HL-60 (cell line): Measurements from ENCODE around the gene DAAM2.

Source experiments
- DNase-seq, 2 experiments: peaks; one replicate each; pipeline ENCODE4 v3.0.0-alpha.2; 2010 to 2020; ENCODE audit warnings: low read depth in 1 of 2, low spot score in 1 of 2
- H3K27ac ChIP-seq: fragments of 250-450 bp; sonication (Bioruptor Pico); replicated peaks from 2 replicates; pipeline ENCODE4 v1.5.1; 2020; ENCODE audit warnings: mild to moderate bottlenecking, moderate library complexity
- H3K27me3 ChIP-seq: fragments of 250-450 bp; sonication (Bioruptor Pico); 2 replicates; pipeline ENCODE4 v1.5.1; 2021; ENCODE audit warnings: mild to moderate bottlenecking, moderate library complexity; ENCODE audit not compliant: insufficient read depth, poor library complexity, severe bottlenecking
- H3K4me3 ChIP-seq: replicated peaks from 2 replicates; pipeline ENCODE4 v1.5.1; 2011; ENCODE audit warnings: mild to moderate bottlenecking, control low read depth, low read length; ENCODE audit not compliant: insufficient read depth
- GABPA ChIP-seq: IDR thresholded peaks from 2 replicates; pipeline ENCODE4 v1.6.1; 2012; ENCODE audit warnings: low read depth
- POLR2AphosphoS5 ChIP-seq: IDR thresholded peaks from 2 replicates; pipeline ENCODE4 v1.6.1; 2012; ENCODE audit warnings: low read depth
- SPI1 ChIP-seq: IDR thresholded peaks from 2 replicates; pipeline ENCODE4 v1.6.1; 2012; ENCODE audit warnings: low read depth, mild to moderate bottlenecking, borderline replicate concordance
- TF ChIP-seq, protein P1 (sequence below): IDR thresholded peaks from 2 replicates; pipeline ENCODE4 v1.6.1; 2012; ENCODE audit warnings: low read depth; ENCODE audit not compliant: insufficient replicate concordance
- TF ChIP-seq, protein P2 (sequence below): IDR thresholded peaks from one replicate; pipeline ENCODE4 v1.5.1; 2011; ENCODE audit warnings: low read length, control low read depth, inconsistent platforms; ENCODE audit not compliant: insufficient read depth

The DAAM2 gene

DNA sequence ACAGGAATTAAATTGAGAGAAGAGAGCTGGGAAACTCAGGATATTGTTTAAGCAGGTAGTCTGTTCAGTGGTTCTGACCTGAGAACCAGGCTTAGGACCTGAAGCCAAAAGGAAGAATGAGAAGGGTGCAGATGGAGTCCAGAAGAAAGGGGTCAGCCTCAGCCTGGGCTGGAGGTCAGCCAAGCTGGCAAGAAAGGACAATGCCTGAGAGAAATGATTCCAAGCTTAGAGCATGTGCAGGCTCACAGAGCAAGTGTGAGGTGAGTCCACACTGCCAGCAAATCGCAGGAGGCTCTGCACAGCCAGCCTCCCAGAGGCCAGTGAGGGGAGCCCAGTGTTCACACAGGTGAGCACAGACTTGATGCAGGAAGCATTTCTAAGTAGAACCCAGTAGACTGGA, 47.3 kb downstream of the DAAM2 start:
- TF ChIP-seq GABPA (no peak), POLR2AphosphoS5 (no peak), SPI1 (no peak)
- TF ChIP-seq, protein P1, sequence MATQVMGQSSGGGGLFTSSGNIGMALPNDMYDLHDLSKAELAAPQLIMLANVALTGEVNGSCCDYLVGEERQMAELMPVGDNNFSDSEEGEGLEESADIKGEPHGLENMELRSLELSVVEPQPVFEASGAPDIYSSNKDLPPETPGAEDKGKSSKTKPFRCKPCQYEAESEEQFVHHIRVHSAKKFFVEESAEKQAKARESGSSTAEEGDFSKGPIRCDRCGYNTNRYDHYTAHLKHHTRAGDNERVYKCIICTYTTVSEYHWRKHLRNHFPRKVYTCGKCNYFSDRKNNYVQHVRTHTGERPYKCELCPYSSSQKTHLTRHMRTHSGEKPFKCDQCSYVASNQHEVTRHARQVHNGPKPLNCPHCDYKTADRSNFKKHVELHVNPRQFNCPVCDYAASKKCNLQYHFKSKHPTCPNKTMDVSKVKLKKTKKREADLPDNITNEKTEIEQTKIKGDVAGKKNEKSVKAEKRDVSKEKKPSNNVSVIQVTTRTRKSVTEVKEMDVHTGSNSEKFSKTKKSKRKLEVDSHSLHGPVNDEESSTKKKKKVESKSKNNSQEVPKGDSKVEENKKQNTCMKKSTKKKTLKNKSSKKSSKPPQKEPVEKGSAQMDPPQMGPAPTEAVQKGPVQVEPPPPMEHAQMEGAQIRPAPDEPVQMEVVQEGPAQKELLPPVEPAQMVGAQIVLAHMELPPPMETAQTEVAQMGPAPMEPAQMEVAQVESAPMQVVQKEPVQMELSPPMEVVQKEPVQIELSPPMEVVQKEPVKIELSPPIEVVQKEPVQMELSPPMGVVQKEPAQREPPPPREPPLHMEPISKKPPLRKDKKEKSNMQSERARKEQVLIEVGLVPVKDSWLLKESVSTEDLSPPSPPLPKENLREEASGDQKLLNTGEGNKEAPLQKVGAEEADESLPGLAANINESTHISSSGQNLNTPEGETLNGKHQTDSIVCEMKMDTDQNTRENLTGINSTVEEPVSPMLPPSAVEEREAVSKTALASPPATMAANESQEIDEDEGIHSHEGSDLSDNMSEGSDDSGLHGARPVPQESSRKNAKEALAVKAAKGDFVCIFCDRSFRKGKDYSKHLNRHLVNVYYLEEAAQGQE, result no peak
- TF ChIP-seq, protein P2, sequence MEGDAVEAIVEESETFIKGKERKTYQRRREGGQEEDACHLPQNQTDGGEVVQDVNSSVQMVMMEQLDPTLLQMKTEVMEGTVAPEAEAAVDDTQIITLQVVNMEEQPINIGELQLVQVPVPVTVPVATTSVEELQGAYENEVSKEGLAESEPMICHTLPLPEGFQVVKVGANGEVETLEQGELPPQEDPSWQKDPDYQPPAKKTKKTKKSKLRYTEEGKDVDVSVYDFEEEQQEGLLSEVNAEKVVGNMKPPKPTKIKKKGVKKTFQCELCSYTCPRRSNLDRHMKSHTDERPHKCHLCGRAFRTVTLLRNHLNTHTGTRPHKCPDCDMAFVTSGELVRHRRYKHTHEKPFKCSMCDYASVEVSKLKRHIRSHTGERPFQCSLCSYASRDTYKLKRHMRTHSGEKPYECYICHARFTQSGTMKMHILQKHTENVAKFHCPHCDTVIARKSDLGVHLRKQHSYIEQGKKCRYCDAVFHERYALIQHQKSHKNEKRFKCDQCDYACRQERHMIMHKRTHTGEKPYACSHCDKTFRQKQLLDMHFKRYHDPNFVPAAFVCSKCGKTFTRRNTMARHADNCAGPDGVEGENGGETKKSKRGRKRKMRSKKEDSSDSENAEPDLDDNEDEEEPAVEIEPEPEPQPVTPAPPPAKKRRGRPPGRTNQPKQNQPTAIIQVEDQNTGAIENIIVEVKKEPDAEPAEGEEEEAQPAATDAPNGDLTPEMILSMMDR, result no peak
- DNase-seq, result no peak
- no peak overlapping the region for H3K27ac ChIP-seq
- no peak overlapping the region for H3K4me3 ChIP-seq
- no peaks in the 10 kb centered on the region for H3K27me3 ChIP-seq

DNA sequence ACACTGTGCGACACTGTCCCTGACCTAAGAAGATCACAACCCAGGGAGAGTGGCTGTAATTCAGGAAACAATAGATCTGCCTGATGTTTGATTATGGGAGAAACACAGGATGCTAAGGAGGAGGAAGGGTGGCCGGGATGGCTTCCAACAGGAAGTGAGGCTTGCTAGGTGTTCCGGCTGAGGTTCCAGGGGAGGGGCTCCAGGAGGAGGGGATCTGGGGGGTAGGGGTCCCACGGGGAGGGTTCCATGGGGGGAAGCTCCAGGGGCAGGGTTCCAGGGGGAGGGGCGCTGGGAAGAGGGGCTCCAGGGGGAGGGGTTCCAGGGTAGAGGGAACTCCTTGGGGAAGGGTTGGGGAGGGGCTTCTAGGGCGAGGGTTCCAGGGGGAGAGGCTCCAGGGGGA, 48.6 kb downstream of the DAAM2 start:
- H3K4me3 ChIP-seq, result no peak overlapping the region
- DNase-seq, result no peak
- H3K27me3 ChIP-seq, result no peaks in the 10 kb centered on the region
- H3K27ac ChIP-seq, result no peak overlapping the region
- TF ChIP-seq SPI1, result no peak
- TF ChIP-seq, protein P2, result no peak
- TF ChIP-seq, protein P1, result no peak
- TF ChIP-seq POLR2AphosphoS5, result no peak
- no peak for TF ChIP-seq GABPA

DNA sequence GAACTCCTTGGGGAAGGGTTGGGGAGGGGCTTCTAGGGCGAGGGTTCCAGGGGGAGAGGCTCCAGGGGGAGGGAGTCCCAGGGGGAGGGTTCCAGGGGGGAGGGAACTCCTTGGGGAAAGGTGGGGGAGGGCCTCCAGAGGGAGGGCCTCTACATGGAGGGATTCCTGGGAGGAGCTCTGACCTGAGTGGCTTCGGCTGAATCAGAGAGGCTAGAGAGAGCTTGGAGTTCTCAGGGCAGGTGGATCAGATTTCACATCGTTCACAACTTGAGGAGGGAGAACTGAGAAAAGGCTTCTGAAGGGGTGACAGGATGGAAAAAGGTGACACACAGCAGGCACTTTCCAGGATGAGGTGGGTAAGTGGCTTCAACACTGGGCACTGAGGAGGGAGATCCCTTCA, 49.1 kb downstream of the DAAM2 start:
- H3K27ac ChIP-seq, result no peak overlapping the region
- no peak for TF ChIP-seq SPI1
- TF ChIP-seq, protein P1, result no peak
- no peak for TF ChIP-seq GABPA
- no peak for TF ChIP-seq POLR2AphosphoS5
- TF ChIP-seq, protein P2, result no peak
- no peaks in the 10 kb centered on the region for H3K27me3 ChIP-seq
- no peak overlapping the region for H3K4me3 ChIP-seq
- no peak for DNase-seq
